HG03378 (cell line): ENCODE data around the gene SDC3.

ENCODE experiments used
- ATAC-seq: cut with Tn5 transposase; IDR thresholded peaks from one replicate; pipeline ENCODE4 v1.9.1; 2021; ENCODE audit warnings: mild to moderate bottlenecking, moderate library complexity; ENCODE audit not compliant: unreplicated experiment

Gene SDC3

DNA sequence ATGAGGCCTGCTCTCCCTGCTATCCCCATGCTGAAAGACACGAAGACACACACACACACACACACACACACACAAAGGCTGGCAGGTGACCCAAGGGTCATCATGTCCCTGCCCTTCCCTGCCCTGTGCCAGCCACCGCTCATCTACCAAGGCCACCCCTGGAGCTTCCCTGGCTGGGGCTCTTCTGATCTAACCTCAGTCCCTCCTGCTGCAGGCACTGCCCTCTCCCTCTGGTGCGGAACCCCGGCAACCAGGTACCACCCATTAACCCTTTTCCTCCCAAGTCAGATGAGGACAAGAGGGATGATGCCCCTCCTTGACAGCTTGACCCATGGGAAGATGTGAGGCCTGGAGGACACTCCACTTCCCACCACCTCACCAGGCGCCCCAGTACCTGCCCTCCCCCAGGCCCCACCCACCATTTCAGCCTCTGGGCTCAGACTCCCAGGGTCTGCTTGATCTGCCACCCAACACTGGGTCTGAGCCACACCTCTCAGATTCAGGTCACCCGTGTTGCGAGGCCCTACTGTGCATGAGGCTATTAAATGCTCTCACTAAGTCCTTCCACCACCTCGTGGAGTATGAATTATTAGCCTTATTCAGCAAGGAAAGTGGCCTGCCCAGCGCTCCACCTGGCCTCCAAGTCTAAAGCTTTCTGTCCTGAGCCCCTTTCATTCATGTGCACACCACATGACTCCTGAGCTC is 2.5 kb downstream of the SDC3 start:
- ATAC-seq, result no peak

DNA sequence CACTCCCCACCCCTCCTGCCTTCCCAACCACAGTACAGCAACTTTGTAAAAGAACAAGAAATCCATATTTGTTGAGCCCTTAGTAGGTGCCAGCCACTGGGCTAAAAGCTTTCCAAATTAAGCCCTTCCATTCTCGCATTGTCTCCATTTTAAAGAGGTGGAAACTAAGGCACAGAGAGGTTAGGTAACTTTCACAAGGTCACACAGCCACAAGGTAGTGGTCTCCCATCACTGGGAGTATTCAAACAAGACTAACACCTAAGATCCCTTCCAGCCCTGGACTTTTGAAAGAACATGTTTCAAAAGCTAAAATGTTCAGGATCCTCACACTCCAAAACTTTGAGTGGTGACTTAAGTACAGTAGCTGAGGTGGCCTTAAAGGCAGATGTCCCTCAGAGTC is 3.2 kb downstream of the SDC3 start:
- ATAC-seq, result no peak

DNA sequence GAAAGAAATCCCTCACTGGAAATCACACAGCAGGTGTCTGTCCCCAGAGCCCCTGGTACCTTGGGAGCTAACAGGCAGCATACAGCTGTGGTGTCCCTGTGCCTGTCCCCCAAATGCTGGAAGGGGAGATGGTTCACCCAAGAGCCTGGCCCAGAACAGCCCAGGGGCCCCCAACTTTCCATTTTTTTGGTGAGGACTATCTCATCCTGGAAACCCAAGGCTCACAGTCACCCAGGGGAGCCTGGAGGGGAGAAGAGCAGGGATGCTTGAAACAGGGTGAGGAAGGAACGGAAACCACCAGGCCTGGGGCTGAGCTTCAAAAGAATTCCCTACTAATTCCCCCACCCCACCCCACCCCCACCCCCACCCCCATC is 3.6 kb downstream of the SDC3 start:
- no peak for ATAC-seq

DNA sequence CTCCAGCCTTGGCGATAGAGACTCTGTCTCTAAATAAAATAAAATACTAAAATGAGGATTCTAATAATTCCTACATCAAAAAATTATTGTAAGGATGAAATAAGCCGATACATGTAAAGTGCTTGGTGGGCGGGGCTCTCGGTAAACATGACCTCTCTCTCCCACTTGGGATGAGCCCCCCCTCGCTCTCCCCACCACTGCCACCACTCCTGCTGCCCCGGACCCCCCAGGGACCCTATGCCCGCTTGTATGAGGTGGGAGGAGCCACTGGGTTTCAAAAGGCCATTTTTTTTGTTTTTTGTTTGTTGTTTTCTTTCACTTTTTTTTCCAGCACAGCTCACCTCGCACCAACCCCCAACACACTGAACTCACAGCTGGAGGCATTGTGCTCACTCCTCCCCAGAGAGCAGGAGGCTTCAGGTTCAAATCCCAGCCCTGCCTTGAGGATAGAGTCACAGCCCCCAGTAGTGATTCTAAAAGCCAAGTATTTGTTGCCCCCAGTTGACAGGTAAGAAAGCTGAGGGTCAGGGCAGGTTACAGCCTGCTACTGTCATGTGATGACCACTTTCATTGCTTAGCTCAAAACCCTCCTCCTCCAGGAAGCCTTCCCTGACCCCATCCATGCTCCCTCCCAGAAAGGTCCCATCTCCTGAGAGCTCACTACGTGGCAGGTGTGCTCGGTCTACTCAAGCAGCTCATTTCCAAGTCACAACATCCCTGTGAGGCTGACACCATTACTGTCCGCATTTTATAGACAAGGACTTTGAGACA is 4.2 kb downstream of the SDC3 start:
- no peak for ATAC-seq

DNA sequence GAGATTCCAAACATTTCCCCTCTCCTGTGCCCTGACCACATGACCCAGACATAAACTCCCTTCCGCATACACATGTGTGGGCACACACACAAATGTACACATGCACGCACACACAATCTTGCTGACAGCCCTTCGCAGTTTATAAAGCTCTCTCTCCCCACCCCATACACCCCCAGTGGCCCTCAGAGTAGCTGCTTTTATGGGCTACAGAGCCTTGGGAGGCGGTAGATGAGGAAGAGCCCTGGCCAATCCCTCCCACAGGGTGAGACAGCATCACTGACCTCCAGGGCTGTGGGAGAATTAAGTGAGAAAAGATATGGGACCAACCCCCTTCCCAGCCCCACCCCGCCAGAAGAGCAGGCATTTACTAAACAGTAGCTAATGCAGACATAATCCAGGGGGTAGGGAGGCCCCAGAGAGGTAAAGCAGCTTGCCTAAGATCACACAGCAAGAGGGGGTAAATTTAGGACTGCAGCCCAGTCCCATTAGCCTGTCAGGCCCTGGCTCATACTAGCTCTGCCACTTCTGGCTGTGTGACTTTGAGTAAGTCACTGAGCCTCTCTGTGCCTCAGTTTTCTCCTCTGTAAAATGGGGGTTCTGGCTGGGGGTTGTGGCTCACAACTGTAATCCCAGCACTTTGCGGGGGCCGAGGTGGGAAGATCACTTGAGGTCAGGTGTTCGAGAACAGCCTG is 5.1 kb downstream of the SDC3 start:
- ATAC-seq, result no peak

DNA sequence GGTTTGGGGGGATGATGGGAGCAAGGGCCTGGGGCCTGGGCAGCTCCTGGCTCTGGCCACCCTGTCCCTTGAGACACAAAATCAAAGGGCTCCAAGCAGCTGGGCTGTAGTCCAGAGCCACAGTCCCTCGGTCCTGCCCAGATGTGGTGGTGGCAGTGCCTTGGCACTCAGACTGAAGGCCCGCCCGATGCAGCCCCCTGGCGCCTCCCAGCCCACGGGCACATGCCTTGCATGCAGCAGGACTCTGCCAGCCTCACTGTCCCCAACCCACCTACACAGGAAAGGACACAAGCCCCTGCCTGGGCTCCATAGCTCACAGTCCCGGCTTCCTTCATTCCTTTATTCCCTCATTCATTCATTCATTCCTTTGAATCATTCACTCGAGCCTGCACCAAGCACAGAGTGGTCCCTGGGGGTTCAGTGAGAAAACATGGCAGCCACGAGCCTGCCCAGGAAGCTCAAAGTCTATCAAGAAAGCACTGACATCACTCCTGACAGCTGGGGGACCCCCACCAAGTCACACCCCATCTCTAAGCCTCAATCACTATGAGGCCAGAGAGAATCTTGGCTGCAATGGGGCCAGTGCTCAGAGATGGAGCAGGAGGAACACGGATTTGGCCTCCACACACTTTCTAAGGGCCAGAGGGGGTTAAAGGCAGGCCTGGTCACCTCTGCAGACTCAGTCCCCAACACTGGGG is 5.8 kb downstream of the SDC3 start:
- ATAC-seq, result no peak

DNA sequence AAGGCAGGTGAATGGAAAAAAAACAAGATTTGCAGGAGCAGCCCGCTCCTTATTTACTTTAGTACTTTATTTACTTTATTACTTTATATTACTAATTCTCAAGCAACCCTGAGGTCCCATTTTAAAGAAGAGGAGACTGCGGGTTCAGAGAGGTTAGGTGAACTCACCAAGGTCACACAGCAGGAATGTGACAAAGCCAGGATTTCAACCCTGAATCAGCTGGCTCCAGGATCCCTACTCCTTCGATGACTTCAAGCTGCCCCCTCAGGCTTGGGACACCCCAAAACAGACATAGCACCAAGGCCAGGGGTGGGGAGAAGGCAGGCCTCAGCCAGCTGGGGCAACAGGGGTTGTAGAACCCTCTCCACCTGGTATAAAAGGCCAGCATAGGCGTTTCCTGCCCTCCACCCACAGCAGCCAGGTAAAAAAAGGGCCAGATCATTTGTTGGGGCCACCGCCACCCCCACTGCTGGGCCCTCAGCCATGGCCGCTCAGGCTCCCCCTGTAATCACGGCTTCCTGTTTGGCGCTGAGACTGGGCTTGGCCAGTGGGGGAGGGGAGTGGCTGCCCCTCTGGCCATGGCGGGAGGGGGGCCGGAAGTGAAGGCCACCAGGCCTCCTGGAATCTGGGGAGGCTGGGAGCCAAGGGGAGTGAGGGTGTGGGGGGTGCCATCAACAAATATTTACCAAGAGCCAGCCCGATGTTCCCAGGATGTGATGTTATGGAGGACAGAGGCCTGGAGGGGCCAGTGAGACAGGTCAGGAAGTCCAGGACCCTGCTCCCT is 6.6 kb downstream of the SDC3 start:
- no peak for ATAC-seq

DNA sequence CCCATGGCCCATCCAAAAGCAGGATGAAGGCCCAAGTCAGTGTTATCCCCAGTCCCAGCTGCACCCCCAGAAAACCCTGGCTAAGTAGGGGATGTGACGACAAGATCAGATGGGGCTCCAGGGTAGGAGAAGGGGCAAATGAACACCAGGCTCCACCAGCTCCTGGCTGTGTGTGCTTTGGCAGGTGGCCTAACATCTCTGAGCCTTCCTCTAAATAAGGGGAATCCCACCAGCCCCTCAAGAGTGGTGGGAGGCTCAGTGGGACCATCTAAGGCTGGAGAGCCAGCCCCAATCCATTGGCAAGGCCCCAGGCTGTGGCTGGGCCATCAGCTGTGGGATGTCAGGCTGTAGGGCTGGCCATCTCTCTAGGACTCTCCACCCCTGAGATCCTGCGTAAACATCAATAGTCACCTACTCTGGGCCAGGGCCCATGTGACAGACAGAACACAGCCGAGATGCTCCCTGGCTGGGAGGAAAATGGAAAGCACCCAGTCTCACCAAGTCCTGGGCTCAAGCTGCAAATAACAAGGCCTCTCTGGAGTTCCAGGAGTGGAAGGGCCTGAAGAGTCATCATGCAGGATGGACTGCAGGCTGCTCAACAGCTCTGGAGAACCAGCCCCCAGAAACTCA is 7.5 kb downstream of the SDC3 start:
- ATAC-seq, result no peak

DNA sequence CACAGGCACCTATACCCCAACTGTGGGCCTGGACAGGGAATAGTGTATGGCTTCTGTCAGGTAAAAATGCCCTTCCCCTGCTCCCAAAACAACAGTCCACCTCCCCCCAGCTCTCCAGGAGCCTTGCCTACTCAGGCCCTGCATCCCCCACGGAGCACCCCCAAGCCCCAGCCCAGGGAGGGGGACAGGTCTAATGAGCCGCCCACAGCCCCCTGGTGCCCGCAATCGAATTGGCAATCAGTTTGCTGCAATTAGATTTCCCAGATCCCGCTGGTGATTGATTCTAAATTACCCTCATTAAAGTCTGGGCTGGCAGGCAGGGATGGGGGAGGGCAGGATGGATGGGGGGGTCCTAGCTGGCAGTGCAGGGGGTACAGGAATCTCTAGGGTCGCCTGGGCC is 8.1 kb downstream of the SDC3 start:
- no peak for ATAC-seq

DNA sequence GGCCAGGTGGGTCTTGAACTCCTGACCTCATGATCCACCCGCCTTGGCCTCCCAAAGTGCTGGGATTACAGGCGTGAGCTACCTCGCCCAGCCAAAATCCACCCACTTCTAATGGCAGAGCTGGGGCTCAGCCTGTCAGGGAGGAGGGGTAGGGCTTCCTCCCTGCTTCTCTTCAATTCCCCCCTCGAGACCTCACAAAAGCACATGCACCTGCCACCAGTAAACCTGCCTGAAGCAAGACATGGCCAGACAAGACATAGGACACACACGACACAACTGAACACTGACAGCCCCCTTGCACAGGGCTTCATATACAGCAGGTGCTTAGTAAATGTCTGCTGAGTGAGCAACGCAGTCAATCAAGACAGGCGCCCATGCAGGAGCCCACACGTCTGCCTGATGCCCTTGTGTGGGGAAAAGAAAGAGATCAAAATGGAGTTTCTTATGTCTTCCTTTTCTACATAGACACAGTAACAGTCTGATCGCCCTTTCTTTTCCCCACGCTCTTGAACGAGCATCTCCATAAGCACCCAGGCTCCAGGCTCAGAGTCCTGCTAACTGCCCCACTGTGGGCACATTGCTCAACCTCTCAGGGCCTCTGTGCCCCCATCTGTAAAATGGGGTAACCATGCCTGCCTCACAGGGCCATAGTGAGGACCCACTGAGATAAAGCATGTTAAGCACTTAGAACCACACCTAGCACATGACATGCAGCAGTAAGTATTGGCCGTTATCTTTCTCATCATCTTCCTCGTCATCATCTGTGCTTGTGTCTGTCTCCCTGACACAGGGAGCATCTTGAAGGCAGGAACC is 8.8 kb downstream of the SDC3 start:
- ATAC-seq, result no peak

DNA sequence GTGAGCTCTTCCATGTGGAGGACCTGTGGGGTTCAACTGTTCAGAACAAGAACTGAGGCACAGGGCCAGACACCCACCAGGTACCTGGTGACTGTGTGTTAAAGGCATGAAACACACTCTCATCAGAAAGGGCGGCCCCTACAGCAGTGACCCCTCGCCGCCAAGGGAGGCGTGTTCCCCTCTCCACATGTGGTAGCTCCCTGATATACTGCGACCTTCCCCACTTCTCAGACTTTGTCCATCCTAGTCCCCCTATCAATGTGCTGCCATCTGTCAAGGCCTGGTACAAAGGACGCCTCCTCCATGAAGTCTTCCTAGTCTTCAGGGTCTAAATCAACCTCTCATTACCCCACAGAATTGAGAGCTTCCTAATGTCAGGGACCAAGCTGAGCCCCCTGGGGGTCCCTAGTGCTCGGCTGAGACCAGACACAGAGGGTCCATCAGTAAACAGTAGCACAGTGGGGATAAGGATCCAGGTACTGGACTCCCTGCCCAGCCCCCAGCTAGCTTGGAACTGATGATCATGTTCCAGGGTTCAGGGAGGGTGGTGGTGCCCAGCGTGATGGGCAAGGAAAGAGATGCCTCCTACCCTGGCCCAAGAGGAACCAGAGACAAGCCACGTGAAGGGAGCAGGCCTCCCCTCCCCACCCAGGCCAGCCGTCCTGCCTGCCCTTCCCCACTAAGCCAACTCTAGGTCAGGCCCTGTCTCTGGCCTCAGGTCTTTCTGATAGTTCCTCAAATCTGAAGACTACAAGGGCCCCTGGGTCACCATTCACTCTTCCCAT is 10.3 kb downstream of the SDC3 start:
- no peak for ATAC-seq

DNA sequence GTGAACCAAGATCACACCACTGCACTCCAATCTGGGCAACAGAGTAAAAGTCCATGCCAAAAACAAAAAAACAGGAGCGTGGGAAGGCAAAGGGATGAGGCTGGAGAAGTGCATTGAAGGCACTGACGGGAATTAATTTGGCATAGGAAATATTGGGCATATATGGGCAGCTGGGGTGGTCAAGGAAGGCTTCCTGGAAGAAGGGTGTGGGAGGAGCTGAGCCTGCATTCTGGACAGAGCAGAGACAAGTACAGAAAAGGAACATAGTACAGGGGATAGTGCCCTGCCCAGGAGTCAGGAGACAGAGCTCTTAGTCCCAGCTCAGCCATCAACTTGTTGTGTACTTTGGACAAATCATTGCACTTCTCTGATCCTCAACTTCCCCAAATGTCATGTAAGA is 11.7 kb downstream of the SDC3 start:
- ATAC-seq, result no peak

DNA sequence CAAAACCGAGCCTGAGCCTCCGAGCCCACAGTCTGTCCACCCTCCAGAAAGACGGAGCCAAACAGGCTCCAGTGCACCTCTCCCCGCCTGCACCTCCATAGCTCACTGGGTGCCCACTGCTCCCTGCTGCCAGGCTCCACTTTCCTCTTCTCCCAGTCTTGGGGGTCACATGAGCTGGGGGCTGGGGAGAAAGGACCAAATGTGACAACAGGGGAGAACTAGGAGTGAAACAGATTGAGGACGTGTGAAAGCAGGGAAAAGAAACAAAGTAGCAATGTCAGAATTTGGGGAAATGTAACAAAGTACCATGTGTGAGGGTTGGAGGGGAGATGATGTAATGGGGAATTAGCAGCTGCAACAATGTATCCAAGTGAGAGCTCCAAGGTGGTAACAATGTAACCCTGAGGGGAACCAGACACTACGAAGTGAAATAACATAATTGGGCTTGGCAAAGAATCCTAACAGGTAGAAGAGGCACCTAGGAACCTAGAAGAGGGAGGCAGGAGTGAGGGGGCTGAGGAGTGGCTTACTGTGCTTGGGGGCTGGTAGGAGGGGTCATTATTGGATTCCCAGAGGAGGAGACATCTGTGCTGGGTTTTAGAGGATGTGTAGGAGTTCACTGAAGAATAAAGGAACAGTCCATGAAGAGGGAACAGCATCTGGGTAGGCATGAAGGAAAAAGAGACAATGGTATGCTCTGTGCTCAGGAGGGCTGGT is 12.5 kb downstream of the SDC3 start:
- ATAC-seq, result no peak

DNA sequence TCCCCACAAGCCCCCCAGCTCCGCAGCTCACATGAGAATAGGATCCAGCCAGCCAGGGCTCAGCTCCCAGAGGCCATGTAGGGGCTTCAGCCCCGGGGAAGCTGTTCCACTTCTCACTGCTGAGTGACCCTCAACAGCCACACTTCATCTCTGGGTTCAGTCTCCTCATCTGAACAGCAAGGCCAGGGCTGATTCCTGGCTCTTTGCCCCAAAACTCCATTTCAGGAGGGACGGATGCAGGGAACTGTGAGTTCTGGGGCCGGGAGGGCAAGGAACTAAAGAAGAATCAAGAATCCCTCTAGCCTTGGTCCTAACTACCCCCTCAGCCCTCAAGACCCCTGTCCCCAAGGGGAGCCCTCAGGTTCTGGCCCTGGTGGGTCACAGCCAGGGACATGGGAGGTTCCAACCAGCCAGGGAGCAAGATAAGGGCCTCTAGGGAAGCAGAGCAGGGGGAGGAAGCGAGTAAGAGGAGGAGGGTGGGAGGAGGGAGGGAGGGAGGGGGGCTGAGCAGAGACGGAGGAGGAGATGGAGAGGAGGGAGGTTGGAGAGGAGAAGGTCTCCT is 13.1 kb downstream of the SDC3 start:
- ATAC-seq, result no peak

DNA sequence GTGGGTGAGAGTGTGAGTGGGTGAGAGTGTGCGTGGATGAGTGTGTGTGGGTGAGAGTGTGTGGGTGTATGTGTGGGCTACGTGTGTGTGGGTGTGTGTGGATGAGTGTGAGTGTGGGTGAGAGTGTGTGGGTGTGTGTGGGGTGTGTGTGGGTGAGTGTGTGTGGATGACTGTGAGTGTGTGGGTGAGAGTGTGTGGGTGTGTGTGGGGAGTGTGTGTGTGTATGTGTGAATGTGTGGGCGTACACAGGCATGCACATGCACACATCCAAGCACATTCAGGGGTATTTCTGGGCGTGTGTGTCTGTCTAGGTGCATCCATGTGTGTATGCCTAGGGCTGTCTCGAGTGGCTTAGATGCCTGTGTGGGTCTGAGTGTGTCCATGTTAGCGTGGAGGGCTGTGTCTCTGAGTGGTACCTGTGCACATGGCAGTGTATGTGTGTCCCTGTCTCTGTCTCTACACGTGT is 14.0 kb downstream of the SDC3 start:
- no peak for ATAC-seq

DNA sequence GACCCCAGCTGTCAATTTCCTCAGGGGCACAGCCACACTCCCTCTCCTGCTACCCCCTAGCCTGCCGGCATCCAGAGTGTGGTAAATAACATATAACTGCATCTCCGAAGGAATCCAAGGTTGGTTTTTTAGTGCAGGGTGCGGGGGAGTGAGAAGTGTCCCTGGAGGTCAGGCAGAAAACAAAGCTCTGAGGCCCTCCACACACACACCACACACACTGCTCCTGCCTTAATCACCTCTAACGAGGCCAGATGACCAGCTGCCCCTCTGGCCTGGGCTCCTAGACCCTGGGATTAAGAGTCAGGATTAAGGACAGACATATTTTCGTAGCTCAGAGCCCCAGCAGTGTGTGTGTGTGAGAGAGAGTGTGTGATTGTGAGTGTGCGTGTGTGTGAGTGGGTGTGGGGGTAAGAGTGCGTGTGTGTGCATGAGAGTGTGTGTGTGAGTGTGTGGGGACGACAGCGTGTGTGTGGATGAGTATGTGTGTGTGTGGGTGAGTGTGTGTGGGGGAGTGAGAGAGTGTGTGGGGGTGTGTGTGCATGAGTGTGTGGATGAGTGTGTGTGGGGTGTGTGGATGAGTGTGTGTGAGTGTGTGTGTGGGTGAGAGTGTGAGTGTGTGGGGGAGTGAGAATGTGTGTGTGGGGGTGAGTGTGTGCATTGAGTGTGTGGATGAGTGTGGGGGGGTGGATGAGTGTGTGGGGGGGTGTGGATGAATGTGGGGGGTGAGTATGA is 14.6 kb downstream of the SDC3 start:
- ATAC-seq, result no peak

DNA sequence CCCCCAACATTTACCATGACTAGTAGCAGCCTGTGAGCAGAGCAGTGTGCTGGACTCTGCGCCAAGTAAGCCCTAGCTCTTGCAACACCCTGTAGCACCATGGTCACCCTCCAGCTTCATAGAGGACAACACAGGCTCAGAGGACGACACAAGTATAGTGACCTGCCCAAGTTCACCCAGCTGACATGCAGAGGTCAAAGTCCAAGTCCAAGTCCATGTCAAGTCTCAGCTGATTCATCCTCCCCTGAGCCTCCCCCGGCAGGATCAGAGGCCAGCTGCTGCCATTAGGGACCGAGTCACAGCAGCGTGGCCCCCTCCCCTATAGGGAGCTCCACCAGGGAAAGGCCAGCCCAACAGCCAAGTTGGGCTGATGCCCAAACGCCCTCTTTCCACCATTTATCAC is 15.9 kb downstream of the SDC3 start:
- ATAC-seq, result no peak
